Measurements from ENCODE around the gene ENKD1.

Gene ENKD1

DNA sequence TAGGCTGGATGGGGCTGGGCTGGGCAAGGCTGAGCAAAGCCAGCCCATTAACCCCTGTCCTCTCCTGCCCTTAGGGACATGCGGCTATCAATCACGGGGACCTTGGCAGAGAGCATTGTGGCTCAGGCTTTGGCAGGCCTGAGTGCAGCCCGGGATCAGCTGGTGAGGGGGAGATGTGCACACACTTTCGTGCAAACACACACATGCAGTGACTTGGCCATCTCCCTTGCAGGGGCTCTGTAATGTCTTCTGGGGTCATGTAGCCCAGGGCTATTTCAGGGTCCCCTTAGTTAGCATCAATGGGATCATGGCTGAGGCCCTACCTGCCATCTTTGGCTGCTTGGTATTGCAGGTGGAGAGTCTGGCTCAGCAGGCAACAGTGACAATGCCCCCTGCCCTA lies 14.7 kb downstream of the ENKD1 start:
- TF ChIP-seq, protein P1, sequence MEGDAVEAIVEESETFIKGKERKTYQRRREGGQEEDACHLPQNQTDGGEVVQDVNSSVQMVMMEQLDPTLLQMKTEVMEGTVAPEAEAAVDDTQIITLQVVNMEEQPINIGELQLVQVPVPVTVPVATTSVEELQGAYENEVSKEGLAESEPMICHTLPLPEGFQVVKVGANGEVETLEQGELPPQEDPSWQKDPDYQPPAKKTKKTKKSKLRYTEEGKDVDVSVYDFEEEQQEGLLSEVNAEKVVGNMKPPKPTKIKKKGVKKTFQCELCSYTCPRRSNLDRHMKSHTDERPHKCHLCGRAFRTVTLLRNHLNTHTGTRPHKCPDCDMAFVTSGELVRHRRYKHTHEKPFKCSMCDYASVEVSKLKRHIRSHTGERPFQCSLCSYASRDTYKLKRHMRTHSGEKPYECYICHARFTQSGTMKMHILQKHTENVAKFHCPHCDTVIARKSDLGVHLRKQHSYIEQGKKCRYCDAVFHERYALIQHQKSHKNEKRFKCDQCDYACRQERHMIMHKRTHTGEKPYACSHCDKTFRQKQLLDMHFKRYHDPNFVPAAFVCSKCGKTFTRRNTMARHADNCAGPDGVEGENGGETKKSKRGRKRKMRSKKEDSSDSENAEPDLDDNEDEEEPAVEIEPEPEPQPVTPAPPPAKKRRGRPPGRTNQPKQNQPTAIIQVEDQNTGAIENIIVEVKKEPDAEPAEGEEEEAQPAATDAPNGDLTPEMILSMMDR (IDR thresholded peaks at IDR 0.05; ENCODE audit: insufficient read depth, low read depth, low read length, missing control alignments), result no peak
- no peak overlapping the region for H3K4me3 ChIP-seq (ENCODE audit: low read depth, low read length)
- DNase-seq (ENCODE audit: low read depth), result no peak

DNA sequence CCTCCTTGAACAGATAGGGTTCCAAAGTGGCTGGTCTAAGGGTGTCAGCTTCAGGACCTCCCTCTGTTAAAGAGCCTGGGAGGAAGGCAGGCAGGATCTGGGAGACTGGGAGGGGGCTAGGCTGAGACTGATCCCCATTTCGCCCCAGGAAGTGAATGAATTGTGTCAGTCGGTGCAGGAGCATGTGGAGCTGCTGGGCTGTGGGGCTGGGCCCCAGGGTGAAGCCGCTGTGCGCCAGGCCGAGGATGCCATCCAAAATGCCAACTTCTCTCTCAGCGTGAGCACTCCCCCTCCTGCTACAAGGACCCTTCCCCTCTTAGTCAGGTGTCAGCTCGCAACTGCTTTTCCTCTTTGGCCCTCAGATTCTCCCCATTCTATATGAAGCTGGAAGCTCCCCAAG lies 15.5 kb downstream of the ENKD1 start:
- no peak overlapping the region for H3K4me3 ChIP-seq (ENCODE audit: low read depth, low read length)
- DNase-seq (ENCODE audit: low read depth), result no peak
- TF ChIP-seq, protein P1 (IDR thresholded peaks at IDR 0.05; ENCODE audit: insufficient read depth, low read depth, low read length, missing control alignments), result no peak

- no peak for DNase-seq (ENCODE audit: low read depth)
- TF ChIP-seq, protein P1 (IDR thresholded peaks at IDR 0.05; ENCODE audit: insufficient read depth, low read depth, low read length, missing control alignments), result no peak
- no peak overlapping the region for H3K4me3 ChIP-seq (ENCODE audit: low read depth, low read length)
These were observed 16.5 kb downstream of the ENKD1 start for GRCh38 chr16:67650023-67650422.

GRCh38 chr16:67649494-67649931 lies 17.0 kb downstream of the ENKD1 start:
- no peak for DNase-seq (ENCODE audit: low read depth)
- TF ChIP-seq, protein P1 (IDR thresholded peaks at IDR 0.05; ENCODE audit: insufficient read depth, low read depth, low read length, missing control alignments), result no peak
- H3K4me3 ChIP-seq (ENCODE audit: low read depth, low read length), result no peak overlapping the region

DNA sequence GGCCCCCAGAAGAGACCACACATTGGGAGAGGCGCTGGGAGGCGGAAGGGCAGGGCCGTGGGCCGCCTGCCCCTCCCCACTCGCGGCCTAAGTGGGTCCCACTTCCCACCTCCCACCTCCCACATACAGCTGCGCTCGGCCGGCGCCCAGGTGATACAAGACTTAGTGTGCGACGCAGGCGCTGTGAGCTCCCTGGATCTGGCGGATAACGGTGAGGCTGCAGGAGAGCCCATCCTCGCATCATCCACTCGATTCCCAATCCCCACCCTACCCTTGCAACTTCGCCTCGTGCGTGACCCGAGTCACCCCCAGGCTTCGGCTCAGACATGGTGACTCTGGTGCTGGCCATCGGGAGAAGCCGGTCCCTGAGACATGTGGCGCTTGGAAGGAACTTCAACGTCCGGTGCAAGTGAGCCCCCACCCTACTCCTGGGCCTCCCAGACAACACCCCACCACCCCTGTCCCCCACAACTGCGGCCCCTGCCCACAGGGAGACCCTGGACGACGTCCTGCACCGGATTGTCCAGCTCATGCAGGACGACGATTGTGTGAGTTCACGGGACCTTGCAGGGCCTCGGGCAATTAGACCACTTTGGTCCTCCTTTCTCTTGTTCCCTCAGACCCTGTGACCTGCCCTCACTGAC lies 17.7 kb downstream of the ENKD1 start:
- TF ChIP-seq, protein P1 (IDR thresholded peaks at IDR 0.05; ENCODE audit: insufficient read depth, low read depth, low read length, missing control alignments), result no peak
- no peak overlapping the region for H3K4me3 ChIP-seq (ENCODE audit: low read depth, low read length)
- DNase-seq (ENCODE audit: low read depth), result no peak

DNA sequence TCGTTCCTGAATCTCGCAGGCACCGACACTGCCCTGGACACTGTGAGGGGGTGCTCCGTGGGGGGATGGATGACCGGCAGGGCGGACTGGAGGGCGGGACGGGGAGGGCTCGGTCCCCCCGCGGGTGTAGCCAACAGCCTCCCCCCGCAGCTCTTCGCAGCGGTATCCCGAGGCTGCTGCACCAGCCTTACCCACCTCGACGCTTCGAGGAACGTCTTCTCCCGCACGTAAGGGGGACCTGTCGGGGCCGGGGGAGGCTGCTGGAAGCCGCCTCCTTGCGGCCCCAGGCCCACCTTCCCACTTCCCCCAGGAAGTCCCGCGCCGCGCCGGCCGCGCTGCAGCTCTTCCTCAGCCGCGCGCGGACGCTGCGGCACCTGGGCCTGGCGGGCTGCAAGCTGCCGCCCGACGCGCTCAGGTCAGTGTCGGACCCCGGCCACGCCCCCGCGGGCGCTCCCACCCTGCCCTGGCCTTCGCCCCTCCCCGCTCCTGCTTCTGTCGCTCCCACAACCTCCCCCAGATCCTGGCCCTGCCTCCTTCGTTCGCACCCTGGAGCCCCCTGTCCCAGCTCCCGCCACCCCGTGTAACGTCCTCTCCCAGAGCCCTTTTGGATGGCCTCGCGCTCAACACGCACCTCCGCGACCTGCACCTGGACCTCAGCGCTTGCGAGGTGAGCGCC lies 18.3 kb downstream of the ENKD1 start:
- DNase-seq (ENCODE audit: low read depth), result no peak
- no peak overlapping the region for H3K4me3 ChIP-seq (ENCODE audit: low read depth, low read length)
- TF ChIP-seq, protein P1 (IDR thresholded peaks at IDR 0.05; ENCODE audit: insufficient read depth, low read depth, low read length, missing control alignments), result no peak
